GM18498 (cell line): ENCODE results near the gene MED13L.
"Not testable (repeated sequence)": the region's sequence is repeated elsewhere in the genome, so short reads cannot be mapped to it uniquely, and the experiment has no call there.

ENCODE experiments used
- ATAC-seq: cut with Tn5 transposase; IDR thresholded peaks from one replicate; pipeline ENCODE4 v1.9.1; 2021; ENCODE audit warnings: mild to moderate bottlenecking, moderate library complexity; ENCODE audit not compliant: unreplicated experiment

MED13L gene

DNA sequence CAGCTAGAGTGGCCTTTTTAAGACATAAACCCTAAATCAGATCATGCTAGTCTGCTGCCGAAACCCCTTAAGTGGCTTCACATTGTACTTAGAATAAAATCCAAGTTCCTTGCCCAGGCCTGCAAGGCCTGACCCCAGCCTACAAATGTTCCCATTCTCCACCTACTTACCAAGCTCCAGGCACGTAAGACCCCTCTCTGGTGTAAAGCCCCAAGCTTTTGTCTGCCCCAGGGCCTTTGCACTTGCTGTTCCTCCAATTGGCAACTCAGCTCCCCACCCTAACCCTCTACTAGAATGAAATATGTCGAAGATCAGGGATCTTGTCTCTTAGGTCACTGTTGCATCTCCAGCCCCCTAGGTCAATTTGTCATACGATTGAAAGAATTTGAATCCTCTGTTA, 27.1 kb upstream of the MED13L start:
- ATAC-seq, result no peak

DNA sequence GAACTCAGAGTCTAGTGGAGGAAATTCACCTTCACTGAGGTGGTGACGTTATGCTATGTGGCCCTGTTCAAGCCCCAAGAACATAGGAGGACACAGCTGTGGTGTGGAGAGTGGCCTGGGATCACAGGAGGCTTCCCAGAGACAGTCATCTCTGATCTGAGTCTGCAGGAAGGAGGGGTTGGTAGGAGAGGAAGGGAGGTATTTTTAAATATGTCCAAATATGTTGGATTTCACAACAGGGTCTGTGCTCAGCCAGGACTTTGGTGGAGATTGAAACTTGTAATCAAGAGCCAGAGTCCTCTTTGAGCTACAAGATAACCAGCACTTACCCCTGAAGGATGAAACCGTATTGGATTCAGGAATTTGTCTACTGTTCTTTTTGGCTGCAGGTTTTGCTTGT, 26.4 kb upstream of the MED13L start:
- no peak for ATAC-seq

DNA sequence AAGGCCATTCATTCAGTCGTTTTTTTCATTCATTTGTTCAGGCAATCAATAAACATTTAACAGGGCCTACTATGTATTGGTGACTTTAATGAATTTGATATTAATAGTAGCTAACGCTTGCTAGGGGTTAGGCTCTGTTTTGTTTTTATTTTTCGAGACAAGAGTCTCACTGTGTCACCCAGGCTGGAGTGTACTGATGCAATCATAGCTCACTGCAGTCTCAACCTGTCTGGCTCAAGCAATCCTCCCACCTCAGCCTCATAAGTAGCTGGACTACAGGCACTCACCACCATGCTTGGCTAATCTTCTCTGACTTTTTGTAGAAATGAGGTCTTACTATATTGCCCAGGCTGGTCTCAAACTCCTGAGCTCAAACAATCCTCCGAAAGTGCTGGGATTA, 25.6 kb upstream of the MED13L start:
- no peak for ATAC-seq

DNA sequence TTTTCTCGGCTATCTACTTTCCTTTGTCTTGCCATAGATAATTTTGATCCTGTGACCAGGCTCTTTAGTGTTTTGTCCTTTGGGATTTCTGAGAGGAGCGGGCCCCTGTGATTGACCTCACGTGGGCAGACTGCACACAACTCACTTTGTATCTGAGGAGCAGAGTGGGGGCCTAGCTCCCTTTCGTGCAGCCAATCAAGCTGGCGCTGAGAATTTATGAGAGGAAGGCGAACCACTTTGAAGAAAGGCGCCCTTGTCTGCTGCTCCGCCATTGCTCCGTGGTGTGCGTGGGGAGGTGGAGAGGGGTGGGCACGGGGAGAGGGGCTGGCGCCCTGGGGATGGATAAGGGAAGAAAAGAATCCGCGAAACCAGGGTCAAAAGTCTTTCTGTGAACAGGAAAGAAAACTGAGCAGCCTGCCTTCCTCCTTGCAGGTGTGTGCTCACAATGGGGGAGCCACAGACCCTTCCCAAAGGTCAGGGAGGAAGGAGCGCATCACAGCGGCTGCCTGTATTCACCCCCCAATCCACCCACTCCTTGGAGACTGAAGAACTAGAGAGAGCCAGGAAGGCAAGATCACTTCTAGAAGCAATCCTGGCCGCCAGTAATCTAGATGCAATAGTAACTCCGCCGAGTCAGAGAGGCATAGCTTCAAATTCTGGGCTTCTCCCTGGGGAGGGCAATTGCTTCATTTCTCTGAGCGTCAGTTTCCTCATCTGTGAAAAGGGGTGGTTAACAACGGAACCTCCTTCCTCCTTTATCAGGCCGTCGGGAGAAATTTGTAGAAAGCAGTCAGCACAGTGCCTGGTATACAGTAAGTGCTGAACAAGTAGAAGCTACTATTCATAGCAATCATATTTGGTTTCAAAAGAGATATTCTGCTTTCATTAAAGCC, 24.9 kb upstream of the MED13L start:
- ATAC-seq, result no peak

DNA sequence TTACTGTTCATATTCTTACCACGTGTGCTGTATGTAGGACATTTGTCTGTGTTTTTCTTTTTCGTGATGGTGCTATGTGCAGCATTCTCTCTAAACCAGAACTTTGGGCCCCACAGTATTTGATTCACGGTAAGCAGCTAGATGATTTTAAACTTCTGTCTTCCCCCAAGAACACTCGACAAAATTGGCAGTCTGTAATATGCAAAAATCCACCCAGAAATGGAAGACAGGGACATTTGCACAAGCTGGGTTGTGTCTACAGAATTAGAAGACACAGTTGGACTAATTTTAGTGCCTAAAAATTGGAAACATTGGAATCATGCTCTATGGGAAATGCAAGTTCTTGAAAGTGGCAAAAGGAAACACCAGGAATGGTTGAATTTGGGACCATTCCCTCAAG, 24.1 kb upstream of the MED13L start:
- ATAC-seq, result no peak

DNA sequence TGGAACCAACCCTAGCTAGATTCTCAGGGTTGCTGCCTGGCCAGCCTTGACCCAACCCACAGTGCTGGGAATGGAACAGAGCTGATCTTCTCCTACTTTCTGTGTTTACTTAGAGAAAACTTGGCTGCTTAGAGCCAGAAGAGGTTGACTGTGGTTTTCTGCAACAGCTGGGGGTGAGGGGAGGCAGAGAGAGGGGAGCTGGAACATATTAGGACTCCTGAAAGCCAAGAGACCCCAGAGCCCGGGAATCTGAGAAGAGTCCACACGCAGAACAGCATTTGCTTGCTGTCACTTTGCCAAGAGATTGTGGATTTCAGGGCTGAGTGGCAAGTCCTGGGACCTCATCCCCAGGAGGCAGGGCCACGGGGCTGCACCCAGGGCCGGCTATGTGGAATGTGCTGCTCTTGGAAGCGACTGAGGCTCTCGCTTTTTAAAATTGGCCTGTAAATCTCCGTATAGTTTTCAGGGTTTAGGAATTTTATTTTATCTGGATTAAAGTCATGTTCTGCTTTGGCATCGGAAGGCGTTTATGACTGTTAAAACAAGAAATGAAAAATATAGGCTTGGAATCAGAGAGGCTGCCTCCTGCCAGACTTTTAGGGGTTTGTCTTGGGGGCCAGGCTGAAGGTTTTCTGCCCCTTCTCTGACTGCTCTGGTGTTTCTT, 22.3 kb upstream of the MED13L start:
- ATAC-seq, result no peak

DNA sequence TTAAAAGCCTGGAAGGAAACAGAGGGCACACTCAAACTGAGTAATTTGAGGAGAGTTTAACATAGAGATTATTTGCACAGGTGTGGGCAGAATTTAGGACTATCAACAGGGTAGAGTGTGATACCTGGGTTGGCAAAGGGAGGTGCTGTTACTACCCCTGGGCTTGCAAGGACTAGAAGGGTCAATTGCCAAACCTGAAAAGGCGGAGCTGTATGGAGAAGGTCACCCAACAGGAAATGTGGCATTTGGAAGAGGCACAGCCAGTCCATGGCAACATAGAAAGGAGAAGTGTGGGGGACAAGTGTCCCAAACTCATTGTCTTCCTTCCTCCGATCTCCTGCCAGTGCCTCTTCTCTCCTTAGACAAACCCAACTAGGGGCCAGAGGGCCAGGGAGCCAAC, 21.6 kb upstream of the MED13L start:
- no peak for ATAC-seq

DNA sequence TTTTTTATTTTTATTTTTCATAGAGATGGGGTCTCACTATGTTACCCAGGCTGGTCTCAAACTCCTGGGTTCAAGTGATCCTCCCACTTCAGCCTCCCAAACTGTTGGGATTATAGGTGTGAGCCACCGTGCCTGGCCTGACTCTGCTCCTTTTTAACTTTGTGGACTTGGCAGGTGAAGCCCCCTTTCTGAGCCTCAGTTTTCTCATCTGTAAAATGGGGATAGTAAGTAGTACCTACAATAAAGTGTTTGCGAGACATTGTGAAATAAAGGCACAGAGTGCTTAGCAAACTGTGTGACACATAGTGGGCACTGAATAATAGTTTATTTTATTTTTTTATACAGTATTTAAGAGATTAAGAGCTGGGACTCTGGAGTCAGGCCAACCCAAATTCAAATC, 21.1 kb upstream of the MED13L start:
- no peak for ATAC-seq

DNA sequence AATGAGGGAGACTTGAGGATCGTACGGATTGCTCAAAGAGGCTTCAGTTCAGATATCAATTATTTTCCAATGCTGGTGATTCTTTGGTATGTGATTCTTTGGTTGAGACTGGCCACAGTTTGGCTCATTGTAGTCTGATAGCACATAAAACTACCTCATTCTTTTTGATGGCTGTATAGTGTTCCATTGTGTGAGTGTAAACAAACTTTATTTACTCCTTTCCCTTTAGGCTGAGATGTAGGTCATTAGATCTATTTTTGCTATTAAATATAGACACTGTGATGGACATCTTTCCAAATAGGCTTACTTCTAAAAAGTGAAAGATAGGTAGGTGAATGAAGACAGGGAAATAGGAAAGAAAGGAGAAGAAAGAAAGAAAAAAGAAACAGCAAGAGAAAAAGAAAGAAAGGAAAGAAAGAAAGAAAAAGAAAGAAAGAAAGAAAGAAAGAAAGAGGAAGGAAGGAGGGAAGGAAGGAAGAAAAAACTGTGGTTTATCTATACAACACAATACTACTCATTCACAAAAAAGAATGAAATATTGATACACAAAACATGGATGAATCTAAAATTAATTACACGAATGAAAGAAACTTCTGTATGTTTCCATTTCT, 19.8 kb upstream of the MED13L start:
- ATAC-seq, result no peak

DNA sequence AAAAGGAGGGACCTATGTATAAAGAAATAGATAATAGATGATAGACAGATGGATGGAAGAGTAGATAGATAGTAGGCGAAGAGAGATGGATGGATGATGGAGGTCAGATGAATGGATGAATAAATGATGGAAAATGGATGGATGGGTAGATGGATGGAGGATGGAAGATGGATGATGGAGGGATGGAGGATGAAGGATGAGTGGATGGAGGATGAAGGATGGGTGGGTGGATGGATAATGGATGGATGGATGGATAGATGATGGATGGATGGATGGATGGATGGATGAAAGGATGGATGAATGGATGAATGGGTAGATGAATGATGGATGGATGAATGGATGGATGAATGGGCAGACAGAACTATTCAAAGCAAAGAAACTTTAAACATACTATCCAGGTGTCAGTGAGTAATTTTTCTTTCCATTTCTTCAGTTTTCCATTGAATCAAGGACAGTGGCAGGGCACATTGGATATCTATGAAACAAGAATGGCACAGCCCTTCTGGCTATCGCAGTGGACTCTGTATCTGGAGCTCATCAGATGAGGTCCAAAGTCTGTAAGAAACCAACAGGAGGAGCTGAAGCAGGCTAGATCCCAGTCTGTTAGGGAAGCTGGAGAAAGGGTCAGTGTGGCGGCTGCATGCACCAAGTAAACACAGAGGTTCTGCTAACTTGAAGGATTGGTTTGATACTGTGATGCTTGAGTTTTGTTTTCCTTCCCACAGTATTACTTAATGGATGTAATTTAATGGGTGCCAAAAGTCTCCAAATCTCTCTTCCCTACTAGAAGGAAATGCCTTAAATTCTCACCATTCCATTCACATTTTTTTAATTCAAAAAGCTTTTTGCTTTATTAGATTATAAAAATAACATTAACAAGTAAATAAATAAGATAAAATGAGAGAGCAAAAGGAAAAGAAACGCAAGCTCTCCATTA, 18.1 kb upstream of the MED13L start:
- no peak for ATAC-seq

DNA sequence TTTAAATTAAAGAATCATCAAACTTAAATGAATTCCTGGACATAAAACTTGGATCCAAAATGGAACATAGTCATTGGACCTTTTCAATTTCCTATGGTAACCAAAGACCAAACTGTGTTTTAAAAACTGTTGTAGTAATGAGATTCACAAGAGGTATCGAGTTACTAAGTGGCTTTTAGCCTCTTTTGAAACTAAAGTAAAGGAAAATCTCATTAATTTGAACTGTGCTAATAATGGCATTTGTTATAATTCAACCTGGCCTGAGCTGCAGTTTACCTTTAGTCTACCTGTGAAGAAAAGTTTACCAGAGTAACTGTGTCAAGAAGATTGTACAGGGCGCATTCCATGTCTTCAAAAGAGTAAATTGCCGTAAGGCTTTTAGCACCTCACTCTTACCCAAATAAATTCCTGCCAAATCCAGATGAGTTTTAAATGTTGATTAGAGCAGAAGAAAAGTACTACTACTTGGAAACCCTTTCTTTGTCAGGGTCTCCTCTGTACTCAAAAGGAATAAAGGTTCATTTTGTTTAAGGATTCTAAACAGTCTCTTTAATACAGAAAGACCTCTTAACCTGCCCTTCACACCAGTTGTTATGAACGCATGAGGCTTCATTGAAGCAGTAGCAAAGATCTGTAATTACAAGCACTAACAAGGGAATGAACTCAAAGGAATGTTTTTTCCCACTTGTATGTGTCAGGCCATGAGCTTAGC, 17.1 kb upstream of the MED13L start:
- ATAC-seq, result no peak

DNA sequence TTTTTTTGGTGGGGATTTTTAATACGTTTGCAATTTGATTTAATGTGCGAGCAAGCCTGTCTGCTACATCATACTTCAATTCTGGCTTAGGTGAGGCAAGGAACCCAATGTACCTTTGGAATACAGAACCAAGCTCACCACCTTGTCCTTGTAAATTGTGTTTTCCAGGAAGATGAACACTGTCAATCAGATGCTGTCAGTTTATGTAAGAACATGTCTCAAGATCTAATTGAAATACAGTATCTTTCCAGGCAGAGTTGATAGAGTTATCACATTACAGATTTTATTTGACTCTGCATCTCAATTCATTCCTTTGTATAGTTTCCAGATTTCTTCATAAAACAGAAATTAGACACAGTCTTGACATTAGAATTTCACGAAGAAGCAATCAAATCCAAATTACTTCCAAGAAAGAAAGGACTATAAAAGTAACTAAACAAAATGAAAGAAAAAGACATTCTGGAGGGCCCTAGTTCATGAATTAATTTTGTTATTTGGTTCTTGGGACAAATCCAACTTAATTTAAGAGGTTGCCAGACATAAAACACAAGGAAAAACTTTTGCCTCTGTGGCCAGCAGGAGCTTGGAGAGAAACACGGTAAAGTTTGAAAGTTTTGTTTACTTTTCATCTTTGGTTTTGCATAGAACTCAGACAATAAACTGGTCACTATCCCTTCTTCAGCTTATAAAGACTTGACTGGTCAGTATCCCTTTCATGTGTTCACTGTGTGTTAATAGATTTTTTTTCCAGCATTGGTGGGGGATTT, 16.4 kb upstream of the MED13L start:
- ATAC-seq, result no peak

DNA sequence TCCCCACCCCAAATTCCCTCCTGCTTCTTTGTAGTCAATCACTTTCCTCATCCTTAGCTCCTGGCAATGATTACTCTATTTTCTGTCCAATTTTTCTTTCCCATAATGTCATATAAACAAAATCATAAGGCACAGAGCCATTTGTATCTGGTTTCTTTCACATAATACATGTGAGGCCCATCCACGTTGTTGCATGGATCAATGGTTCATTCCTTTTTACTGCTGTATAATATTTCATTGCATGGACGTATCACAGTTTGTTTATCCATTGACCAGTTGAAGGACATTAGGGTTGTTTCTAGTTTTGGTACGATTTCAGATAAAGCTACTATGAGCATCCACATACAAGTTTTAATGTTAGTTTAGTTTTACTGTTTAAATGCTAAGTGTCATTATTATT, 13.7 kb upstream of the MED13L start:
- ATAC-seq, result no peak

DNA sequence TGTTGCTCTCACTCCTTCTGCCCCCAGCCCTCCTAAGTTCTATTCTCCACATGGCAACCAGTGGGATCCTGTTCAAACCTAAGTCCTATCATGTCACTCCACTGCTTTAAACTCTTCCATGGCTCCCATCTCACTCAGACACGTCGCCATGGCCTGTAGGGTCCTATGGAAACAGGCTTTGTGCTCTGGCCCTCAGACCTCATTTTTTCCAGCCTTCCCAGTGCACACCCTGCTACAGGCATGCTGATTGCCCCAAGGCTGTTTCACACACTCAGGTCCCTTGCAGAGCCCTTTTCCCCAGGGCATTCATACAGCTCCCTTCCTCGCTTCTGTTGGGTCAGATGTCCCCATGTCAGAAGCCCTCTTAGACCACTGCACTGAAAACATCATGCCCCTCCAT, 11.2 kb upstream of the MED13L start:
- ATAC-seq, result no peak

DNA sequence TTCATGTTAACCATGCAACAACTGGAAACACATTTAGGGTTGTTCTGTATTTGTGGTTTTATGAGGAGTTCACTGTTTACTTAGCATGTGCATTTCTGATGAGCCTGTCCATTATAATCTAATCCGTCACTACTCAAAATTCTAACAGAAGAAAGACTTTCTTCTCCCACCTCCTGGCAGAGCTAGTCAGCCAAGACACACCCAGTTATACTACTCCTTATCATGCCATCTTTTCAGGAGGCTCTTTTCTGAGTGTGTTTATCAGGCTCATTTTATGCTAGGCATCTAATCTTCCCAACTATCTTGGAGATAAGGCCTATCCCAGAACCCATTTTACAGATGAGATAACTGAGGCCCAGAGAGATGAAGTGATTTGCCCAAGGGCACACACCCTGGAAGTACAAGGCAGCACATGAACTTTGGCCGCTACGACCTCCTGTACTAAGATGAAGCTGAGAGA, 10.4 kb upstream of the MED13L start:
- no peak for ATAC-seq

DNA sequence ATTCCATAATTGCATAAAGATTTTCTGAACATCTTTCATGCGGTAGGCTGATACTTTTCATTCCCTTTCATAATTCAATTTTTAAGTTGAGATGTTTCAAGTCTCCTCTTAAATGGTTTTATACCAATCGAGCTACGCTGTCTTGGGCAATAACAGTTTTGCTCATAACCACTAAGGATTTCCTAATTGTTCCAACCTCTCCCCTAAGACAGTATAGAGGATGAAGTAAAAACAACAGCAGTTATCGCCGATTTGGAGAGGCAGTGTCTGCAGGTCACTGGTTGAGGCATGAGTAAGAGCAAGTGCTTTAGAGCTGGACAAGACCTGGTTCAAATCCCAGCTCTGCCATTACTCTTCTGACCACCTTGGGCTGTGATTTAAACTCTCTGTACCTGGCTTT, 6.9 kb upstream of the MED13L start:
- no peak for ATAC-seq

DNA sequence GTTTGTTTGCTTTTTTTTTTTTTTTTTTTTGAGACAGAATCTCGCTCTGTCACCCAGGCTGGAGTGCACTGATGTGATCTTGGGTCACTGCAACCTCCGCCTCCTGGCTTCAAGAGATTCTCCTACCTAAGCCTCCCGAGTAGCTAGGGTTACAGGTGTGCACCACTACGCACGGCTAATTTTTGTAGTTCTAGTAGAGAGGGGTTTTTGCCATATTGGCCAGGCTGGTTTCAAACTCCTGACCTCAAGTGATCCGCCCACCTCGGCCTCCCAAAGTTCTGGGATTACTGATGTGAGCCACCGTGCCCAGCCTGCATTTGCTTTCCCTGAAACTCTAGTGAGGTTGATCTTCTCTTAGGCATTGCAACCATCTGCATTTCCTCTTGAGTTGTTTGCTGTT, 6.4 kb upstream of the MED13L start:
- not testable (repeated sequence) for ATAC-seq

DNA sequence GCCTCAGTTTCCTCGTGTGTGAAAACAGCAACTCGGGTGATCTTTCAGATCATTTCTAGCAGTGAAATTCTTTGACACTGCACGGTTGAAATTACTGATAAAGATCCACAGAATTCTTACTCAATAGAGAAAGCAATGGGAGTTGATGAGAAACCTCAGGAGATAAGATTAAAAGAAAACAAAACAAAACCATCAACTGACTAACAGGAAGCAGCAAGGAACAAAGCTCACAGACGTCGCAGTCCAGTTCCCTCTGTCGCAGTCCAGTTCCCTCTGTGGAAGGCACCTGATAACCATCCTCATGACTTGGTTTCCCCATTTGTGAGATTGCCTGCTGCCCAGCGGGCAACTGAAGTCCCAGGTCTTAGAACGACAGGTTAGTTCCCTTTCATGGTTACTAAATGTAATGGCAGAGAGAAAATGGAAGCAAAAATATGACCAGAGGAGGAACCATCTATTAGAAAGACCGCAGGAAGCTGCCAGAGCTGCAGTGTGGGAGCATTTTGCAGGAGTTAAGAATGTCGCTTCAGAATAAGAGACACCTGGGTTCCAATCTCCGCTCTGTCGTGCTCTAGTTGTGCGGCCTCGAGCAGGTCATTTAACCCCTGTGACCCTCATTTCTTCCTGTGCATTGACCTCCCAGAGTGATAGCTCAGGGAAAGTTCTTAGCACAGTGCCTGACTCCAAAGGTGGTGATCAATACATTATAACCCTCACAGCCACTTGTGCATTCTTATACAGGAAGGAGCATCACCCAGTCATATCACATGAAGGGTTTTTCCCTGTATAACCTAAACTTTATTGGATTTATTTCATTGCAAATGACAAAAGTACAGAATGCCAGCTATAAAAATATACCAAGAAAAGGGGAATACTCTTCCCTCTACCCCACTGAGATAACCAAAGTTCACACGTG, 5.1 kb upstream of the MED13L start:
- no peak for ATAC-seq
